Right lobe of liver (tissue), 6 donors: ENCODE data around the gene BRD3OS. TPM values are rescaled to one million over a fixed set of nuclear protein-coding genes. Genes with fewer than 3 reads are reported as not detected.

Experiments
- ATAC-seq, 4 donors: fragments of 200-7000 bp; cut with Tn5 transposase; one replicate each; pipeline ENCODE4 v1.9.1; 2020; ENCODE audit warnings: mild to moderate bottlenecking in 4 of 4, moderate library complexity in 4 of 4
- DNase-seq, 3 donors: peaks; one replicate each; pipeline ENCODE4 v3.0.0-alpha.2; 2020
- H3K27ac ChIP-seq, 3 donors: fragments of 200-600 bp; one replicate each; pipeline ENCODE4 v1.8.0; 2022
- H3K27me3 ChIP-seq, 2 donors: fragments of 200-600 bp; one replicate each; pipeline ENCODE4 v1.8.0; 2022
- H3K36me3 ChIP-seq, 4 donors: fragments of 200-600 bp; sonication (generic) in 1 of 4; one replicate each; pipeline versions ENCODE4 v1.5.1 to v1.8.0; 2017 to 2022; ENCODE audit warnings: control low read depth in 1 of 4
- H3K4me1 ChIP-seq, 4 donors: fragments of 200-600 bp; sonication (generic) in 1 of 4; one replicate each; pipeline versions ENCODE4 v1.5.1 to v1.8.0; 2017 to 2022; ENCODE audit warnings: control low read depth in 1 of 4
- H3K4me3 ChIP-seq, 3 donors: fragments of 200-600 bp; one replicate each; pipeline ENCODE4 v1.8.0; 2022
- H3K9me3 ChIP-seq, 4 donors: fragments of 200-600 bp; sonication (generic) in 1 of 4; one replicate each; pipeline versions ENCODE4 v1.5.1 to v1.8.0; 2017 to 2022; ENCODE audit warnings: control low read depth in 1 of 4
- CTCF ChIP-seq, 4 donors: fragments of 200-600 bp in 3 of 4; fragments of 450-650 bp in 1 of 4; IDR thresholded peaks; one replicate each; pipeline versions ENCODE4 v1.5.1 to v1.8.0; 2016 to 2022; ENCODE audit warnings: antibody characterized with exemption in 4 of 4, mild to moderate bottlenecking in 2 of 4
- POLR2A ChIP-seq: fragments of 450-650 bp; IDR thresholded peaks from one replicate; pipeline ENCODE4 v1.6.1; 2017; ENCODE audit warnings: antibody characterized with exemption, mild to moderate bottlenecking
- WGBS: methylation state at CpG from one replicate; pipeline ENCODE4 v1.1.6; 2018; ENCODE audit warnings: low coverage, low lambda C conversion rate; ENCODE audit not compliant: insufficient coverage; ENCODE audit errors: missing lambda C conversion rate; 5-methylcytosine and 5-hydroxymethylcytosine counted together
- intact Hi-C, 2 donors: fragments of 100-400 bp; cut with DNase I; formaldehyde crosslinking; loops; one replicate each; pipeline versions ENCODE4 v1.11.2 to v1.14.1; 2022
- total RNA-seq, 6 experiments: library from RNA; depleted of rRNA in 2 of 6; stranded (reverse); fragments of >200 nt in 2 of 6; fragmentation: NEBNext Ultra II Directional in 3 of 6; extraction: Animal tissue kit (Norgen Biotek cat#: 25700) in 3 of 6; gene quantifications; one replicate each; pipeline versions ENCODE4 v1.1.0 to v1.2.4, GENCODE V29; 2016 to 2023
- donor health status: DM: no; HTN: yes; CAD: no.
- donor health status: DM: no; HTN: no; CAD: no.
- donor health status: DM: no; HTN: no; CAD: no.
- donor health status: DM: no; HTN: yes; CAD: no.
- donor health status: DM: no; HTN: yes; CAD: no.

Gene BRD3OS
- total RNA-seq, 6 experiments from 2014 or later = 3.2 to 8.1 (median 5.9) TPM

DNA sequence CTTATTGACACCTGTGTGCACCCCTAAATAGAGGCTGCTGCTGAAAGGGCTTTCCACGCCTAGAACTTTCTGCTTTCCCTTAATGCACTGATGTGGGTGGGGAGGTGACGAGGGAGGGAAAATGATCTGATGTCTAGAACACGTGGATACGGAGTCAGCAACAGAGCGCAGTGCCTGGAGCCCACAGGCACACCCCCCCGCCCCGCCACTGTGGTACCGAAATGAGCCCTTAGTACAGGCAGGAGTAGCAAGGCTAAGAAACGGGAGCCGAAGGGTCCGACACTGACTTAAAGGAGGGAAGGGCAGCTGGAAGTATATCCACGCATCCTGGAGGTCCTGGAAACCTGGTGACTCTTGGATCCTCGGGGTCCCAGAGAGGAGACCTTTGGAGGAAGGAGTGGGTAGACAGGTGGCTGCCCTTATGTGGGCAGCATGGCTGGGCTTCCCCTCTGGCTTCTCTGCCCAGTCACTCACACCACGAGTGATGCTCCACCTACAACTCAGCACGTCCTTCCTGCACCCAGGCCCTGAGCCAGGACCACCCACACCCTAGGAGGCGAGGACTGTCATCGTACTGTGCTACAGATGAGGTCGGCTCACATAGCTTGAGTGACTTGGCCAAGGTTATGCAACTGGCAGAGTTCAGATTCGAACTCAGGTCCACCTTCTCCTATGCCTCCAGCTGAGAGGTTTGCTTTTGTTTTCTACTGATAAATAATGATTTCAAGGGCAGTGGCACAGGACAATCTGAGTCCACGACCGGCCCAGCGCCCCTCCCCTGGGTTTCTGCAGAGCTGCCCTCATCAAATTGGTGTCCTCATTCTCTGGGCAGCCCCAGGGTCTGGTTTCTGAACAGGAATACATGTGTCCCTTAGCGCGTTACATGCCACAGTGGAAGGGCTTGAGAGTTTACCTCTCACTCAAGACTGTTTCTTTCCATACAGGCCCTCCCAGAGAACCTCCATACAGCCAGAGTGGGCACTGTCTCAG is 28.5 kb upstream of the BRD3OS start:
- ATAC-seq (no peak), DNase-seq (no peak)
- Histone ChIP-seq H3K27ac (no peak overlapping the region), H3K4me1 (peaks cover 0 to 10% (median 5%) of the 10 kb centered on the region in 4 donors), H3K36me3 (no peaks in the 10 kb centered on the region), H3K4me3 (no peak overlapping the region), H3K9me3 (no peaks in the 10 kb centered on the region), H3K27me3 (no peaks in the 10 kb centered on the region)
- TF ChIP-seq POLR2A = no peak
- no peak for TF ChIP-seq CTCF (IDR thresholded peaks at IDR 0.05)
- 53% methylated on average over 15 of the region's 24 CpGs for WGBS
- intact Hi-C loops = loop anchor here in 1 of 2 donors (5.0 kb wide), 1 partner anchor 205 kb away; no protein-coding TSS in a partner anchor

- 74% methylated on average over 2 of the region's 2 CpGs for WGBS
- Histone ChIP-seq H3K9me3 (no peaks in the 10 kb centered on the region), H3K36me3 (no peaks in the 10 kb centered on the region), H3K4me3 (no peak overlapping the region), H3K27me3 (no peaks in the 10 kb centered on the region), H3K27ac (no peak overlapping the region), H3K4me1 (peaks cover 0 to 10% (median 5%) of the 10 kb centered on the region in 4 donors)
- ATAC-seq (no peak), DNase-seq (no peak)
- intact Hi-C loops = loop anchor here in 1 of 2 donors (5.0 kb wide), 1 partner anchor 205 kb away; no protein-coding TSS in a partner anchor
- no peak for TF ChIP-seq CTCF (IDR thresholded peaks at IDR 0.05)
- TF ChIP-seq POLR2A = no peak
Measured at GRCh38 chr9:133997584-133997983, 27.7 kb upstream of the BRD3OS start.

GRCh38 chr9:133998915-133999595 is 26.2 kb upstream of the BRD3OS start:
- Histone ChIP-seq H3K4me3 (no peak overlapping the region), H3K36me3 (no peaks in the 10 kb centered on the region), H3K9me3 (no peaks in the 10 kb centered on the region), H3K27ac (no peak overlapping the region), H3K27me3 (no peaks in the 10 kb centered on the region), H3K4me1 (peaks cover 0 to 4% (median 1%) of the 10 kb centered on the region in 4 donors)
- TF ChIP-seq CTCF (IDR thresholded peaks at IDR 0.05) = no peak
- no peak for TF ChIP-seq POLR2A
- intact Hi-C loops = loop anchor here in 1 of 2 donors (5.0 kb wide), 1 partner anchor 207 kb away; no protein-coding TSS in a partner anchor
- ATAC-seq (no peak), DNase-seq (no peak)
- WGBS = 90% methylated on average over 1 of the region's 1 CpG

- 60% methylated on average over 1 of the region's 6 CpGs for WGBS
- H3K9me3 ChIP-seq = no peaks in the 10 kb centered on the region
- H3K27ac ChIP-seq = no peak overlapping the region
- no peak for DNase-seq
- H3K4me1 ChIP-seq = no peaks in the 10 kb centered on the region
- no peak overlapping the region for H3K4me3 ChIP-seq
- intact Hi-C loops = loop anchor here (5.0 kb wide), 2 partner anchors 208 to 213 kb away; no protein-coding TSS in a partner anchor
- ATAC-seq = no peak
- TF ChIP-seq POLR2A = no peak
- TF ChIP-seq CTCF (IDR thresholded peaks at IDR 0.05) = no peak
- H3K27me3 ChIP-seq = no peaks in the 10 kb centered on the region
- no peaks in the 10 kb centered on the region for H3K36me3 ChIP-seq
Measured at GRCh38 chr9:133999851-134000265, 25.4 kb upstream of the BRD3OS start.
